ENCODE results near the gene UBR3.
A peak's percentile ranks its signal among the peaks of the same experiment; 100 is the strongest.
"Not testable (repeated sequence)": the region's sequence is repeated elsewhere in the genome, so short reads cannot be mapped to it uniquely, and the experiment has no call there.

UBR3 gene

GRCh38 chr2:169957219-169957618 lies 130.0 kb downstream of the UBR3 start:
- H3K36me3 ChIP-seq (ENCODE audit: insufficient read depth, low read length), result peaks cover 20% of the 10 kb centered on the region
- H3K9ac ChIP-seq (ENCODE audit: low read depth, low read length); H3K4me2 ChIP-seq (ENCODE audit: low read length); H3K27me3 ChIP-seq (ENCODE audit: control insufficient read depth, insufficient read depth, low read length); H3K4me3 ChIP-seq (ENCODE audit: low read length); H3K4me1 ChIP-seq (ENCODE audit: control insufficient read depth, insufficient read depth, low read length); H3K9me3 ChIP-seq (replicated peaks; ENCODE audit: low read length): not testable (repeated sequence)

GRCh38 chr2:169961911-169962310 lies 134.7 kb downstream of the UBR3 start:
- no peak overlapping the region for H3K9ac ChIP-seq (ENCODE audit: low read depth, low read length)
- no peaks in the 10 kb centered on the region for H3K27me3 ChIP-seq (ENCODE audit: control insufficient read depth, insufficient read depth, low read length)
- no peaks in the 10 kb centered on the region for H3K9me3 ChIP-seq (replicated peaks; ENCODE audit: low read length)
- no peak overlapping the region for H3K4me3 ChIP-seq (ENCODE audit: low read length)
- H3K4me1 ChIP-seq (ENCODE audit: control insufficient read depth, insufficient read depth, low read length), result peaks cover 28% of the 10 kb centered on the region
- H3K4me2 ChIP-seq (ENCODE audit: low read length), result peak overlapping the region; percentile 31
- H3K36me3 ChIP-seq (ENCODE audit: insufficient read depth, low read length), result peaks cover 28% of the 10 kb centered on the region

GRCh38 chr2:169963786-169964185 lies 136.5 kb downstream of the UBR3 start:
- Histone ChIP-seq H3K4me1 (ENCODE audit: control insufficient read depth, insufficient read depth, low read length) (peaks cover 28% of the 10 kb centered on the region), H3K4me2 (ENCODE audit: low read length) (no peak overlapping the region), H3K4me3 (ENCODE audit: low read length) (no peak overlapping the region), H3K9me3 (replicated peaks; ENCODE audit: low read length) (no peaks in the 10 kb centered on the region), H3K36me3 (ENCODE audit: insufficient read depth, low read length) (peaks cover 29% of the 10 kb centered on the region), H3K27me3 (ENCODE audit: control insufficient read depth, insufficient read depth, low read length) (no peaks in the 10 kb centered on the region), H3K9ac (ENCODE audit: low read depth, low read length) (no peak overlapping the region)

- no peaks in the 10 kb centered on the region for H3K27me3 ChIP-seq (ENCODE audit: control insufficient read depth, insufficient read depth, low read length)
- no peak overlapping the region for H3K4me3 ChIP-seq (ENCODE audit: low read length)
- peaks cover 28% of the 10 kb centered on the region for H3K4me1 ChIP-seq (ENCODE audit: control insufficient read depth, insufficient read depth, low read length)
- H3K9me3 ChIP-seq (replicated peaks; ENCODE audit: low read length), result no peaks in the 10 kb centered on the region
- no peak overlapping the region for H3K9ac ChIP-seq (ENCODE audit: low read depth, low read length)
- H3K4me2 ChIP-seq (ENCODE audit: low read length), result no peak overlapping the region
- H3K36me3 ChIP-seq (ENCODE audit: insufficient read depth, low read length), result peaks cover 21% of the 10 kb centered on the region
Measured at GRCh38 chr2:169964740-169965139, 137.5 kb downstream of the UBR3 start.

GRCh38 chr2:169965495-169965894 lies 138.2 kb downstream of the UBR3 start:
- Histone ChIP-seq H3K36me3 (ENCODE audit: insufficient read depth, low read length) (peaks cover 21% of the 10 kb centered on the region), H3K9ac (ENCODE audit: low read depth, low read length) (no peak overlapping the region), H3K9me3 (replicated peaks; ENCODE audit: low read length) (no peaks in the 10 kb centered on the region), H3K4me3 (ENCODE audit: low read length) (no peak overlapping the region), H3K4me1 (ENCODE audit: control insufficient read depth, insufficient read depth, low read length) (peaks cover 28% of the 10 kb centered on the region), H3K27me3 (ENCODE audit: control insufficient read depth, insufficient read depth, low read length) (no peaks in the 10 kb centered on the region), H3K4me2 (ENCODE audit: low read length) (peak overlapping the region; percentile 0)

GRCh38 chr2:169966454-169966853 lies 139.2 kb downstream of the UBR3 start:
- Histone ChIP-seq H3K9me3 (replicated peaks; ENCODE audit: low read length) (no peaks in the 10 kb centered on the region), H3K36me3 (ENCODE audit: insufficient read depth, low read length) (peaks cover 19% of the 10 kb centered on the region), H3K4me1 (ENCODE audit: control insufficient read depth, insufficient read depth, low read length) (peaks cover 25% of the 10 kb centered on the region), H3K4me3 (ENCODE audit: low read length) (no peak overlapping the region), H3K27me3 (ENCODE audit: control insufficient read depth, insufficient read depth, low read length) (no peaks in the 10 kb centered on the region), H3K4me2 (ENCODE audit: low read length) (no peak overlapping the region), H3K9ac (ENCODE audit: low read depth, low read length) (no peak overlapping the region)

- Histone ChIP-seq H3K9ac (ENCODE audit: low read depth, low read length) (no peak overlapping the region), H3K9me3 (replicated peaks; ENCODE audit: low read length) (no peaks in the 10 kb centered on the region), H3K36me3 (ENCODE audit: insufficient read depth, low read length) (peaks cover 16% of the 10 kb centered on the region), H3K4me3 (ENCODE audit: low read length) (no peak overlapping the region), H3K27me3 (ENCODE audit: control insufficient read depth, insufficient read depth, low read length) (no peaks in the 10 kb centered on the region), H3K4me1 (ENCODE audit: control insufficient read depth, insufficient read depth, low read length) (peaks cover 17% of the 10 kb centered on the region), H3K4me2 (ENCODE audit: low read length) (no peak overlapping the region)
Measured at GRCh38 chr2:169968743-169969142, 141.5 kb downstream of the UBR3 start.

GRCh38 chr2:169975221-169975620 lies 148.0 kb downstream of the UBR3 start:
- H3K4me3 ChIP-seq (ENCODE audit: low read length), result no peak overlapping the region
- no peak overlapping the region for H3K9ac ChIP-seq (ENCODE audit: low read depth, low read length)
- no peaks in the 10 kb centered on the region for H3K27me3 ChIP-seq (ENCODE audit: control insufficient read depth, insufficient read depth, low read length)
- H3K9me3 ChIP-seq (replicated peaks; ENCODE audit: low read length), result peaks cover 3% of the 10 kb centered on the region
- H3K4me2 ChIP-seq (ENCODE audit: low read length), result no peak overlapping the region
- peaks cover 16% of the 10 kb centered on the region for H3K36me3 ChIP-seq (ENCODE audit: insufficient read depth, low read length)
- H3K4me1 ChIP-seq (ENCODE audit: control insufficient read depth, insufficient read depth, low read length), result no peaks in the 10 kb centered on the region

GRCh38 chr2:169976335-169976851 lies 149.1 kb downstream of the UBR3 start:
- no peak overlapping the region for H3K9ac ChIP-seq (ENCODE audit: low read depth, low read length)
- H3K4me2 ChIP-seq (ENCODE audit: low read length), result no peak overlapping the region
- H3K27me3 ChIP-seq (ENCODE audit: control insufficient read depth, insufficient read depth, low read length), result no peaks in the 10 kb centered on the region
- H3K9me3 ChIP-seq (replicated peaks; ENCODE audit: low read length), result peaks cover 3% of the 10 kb centered on the region
- H3K4me1 ChIP-seq (ENCODE audit: control insufficient read depth, insufficient read depth, low read length), result no peaks in the 10 kb centered on the region
- peaks cover 16% of the 10 kb centered on the region for H3K36me3 ChIP-seq (ENCODE audit: insufficient read depth, low read length)
- no peak overlapping the region for H3K4me3 ChIP-seq (ENCODE audit: low read length)

- Histone ChIP-seq H3K4me2 (ENCODE audit: low read length) (no peak overlapping the region), H3K9ac (ENCODE audit: low read depth, low read length) (no peak overlapping the region), H3K27me3 (ENCODE audit: control insufficient read depth, insufficient read depth, low read length) (no peaks in the 10 kb centered on the region), H3K4me1 (ENCODE audit: control insufficient read depth, insufficient read depth, low read length) (no peaks in the 10 kb centered on the region), H3K36me3 (ENCODE audit: insufficient read depth, low read length) (peaks cover 16% of the 10 kb centered on the region), H3K4me3 (ENCODE audit: low read length) (no peak overlapping the region), H3K9me3 (replicated peaks; ENCODE audit: low read length) (peaks cover 3% of the 10 kb centered on the region)
Measured at GRCh38 chr2:169977530-169977929, 150.3 kb downstream of the UBR3 start.

GRCh38 chr2:169978402-169979017 lies 151.3 kb downstream of the UBR3 start:
- Histone ChIP-seq H3K9me3 (replicated peaks; ENCODE audit: low read length) (peaks cover 3% of the 10 kb centered on the region), H3K9ac (ENCODE audit: low read depth, low read length) (no peak overlapping the region), H3K4me1 (ENCODE audit: control insufficient read depth, insufficient read depth, low read length) (no peaks in the 10 kb centered on the region), H3K27me3 (ENCODE audit: control insufficient read depth, insufficient read depth, low read length) (no peaks in the 10 kb centered on the region), H3K36me3 (ENCODE audit: insufficient read depth, low read length) (peaks cover 16% of the 10 kb centered on the region), H3K4me2 (ENCODE audit: low read length) (no peak overlapping the region), H3K4me3 (ENCODE audit: low read length) (no peak overlapping the region)

- Histone ChIP-seq H3K9ac (ENCODE audit: low read depth, low read length) (no peak overlapping the region), H3K36me3 (ENCODE audit: insufficient read depth, low read length) (peaks cover 16% of the 10 kb centered on the region), H3K4me3 (ENCODE audit: low read length) (no peak overlapping the region), H3K4me2 (ENCODE audit: low read length) (no peak overlapping the region), H3K4me1 (ENCODE audit: control insufficient read depth, insufficient read depth, low read length) (no peaks in the 10 kb centered on the region), H3K9me3 (replicated peaks; ENCODE audit: low read length) (peaks cover 3% of the 10 kb centered on the region), H3K27me3 (ENCODE audit: control insufficient read depth, insufficient read depth, low read length) (no peaks in the 10 kb centered on the region)
Measured at GRCh38 chr2:169979025-169979424, 151.8 kb downstream of the UBR3 start.
